H1 (cell line): ENCODE measurements around the gene GALNT18. TPM values are rescaled to one million over a fixed set of nuclear protein-coding genes. Genes with fewer than 3 reads are reported as not detected.
A peak's percentile ranks its signal among the peaks of the same experiment; 100 is the strongest.

ENCODE experiments used
- CTCF ChIA-PET: fragments of 300-600 bp; sonication (Branson Sonifier 250); formaldehyde crosslinking; loops from one replicate; lab custom pipeline; 2021; ENCODE audit not compliant: partially characterized antibody; lab: Charles Lee
- POLR2A ChIA-PET: fragments of 300-600 bp; sonication (Branson Sonifier 250); formaldehyde crosslinking; loops from one replicate; lab custom pipeline; 2021; ENCODE audit warnings: inconsistent platforms; ENCODE audit not compliant: partially characterized antibody; lab: Charles Lee
- DNase-seq, 2 experiments: peaks; one replicate each; pipeline versions ENCODE4 v3.0.0 to v3.0.0-alpha.2; 2010 to 2022; ENCODE audit warnings: low spot score in 2 of 2, low read depth in 1 of 2, mixed read lengths in 1 of 2
- FAIRE-seq: peaks from 2 replicates; lab custom pipeline; 2011; peaks lifted over from hg19 to GRCh38; lab: Jason Lieb, UNC
- H2AFZ ChIP-seq: 2 replicates; pipeline ENCODE4 v1.8.1; 2012; ENCODE audit warnings: low read length, inconsistent platforms
- H2AK5ac ChIP-seq: 2 replicates; pipeline ENCODE4 v1.6.1; 2013; ENCODE audit warnings: low read depth, low read length
- H2BK120ac ChIP-seq: replicated peaks from 2 replicates; pipeline ENCODE3; 2013; ENCODE audit warnings: low read depth, low read length, inconsistent platforms
- H2BK12ac ChIP-seq: 2 replicates; pipeline ENCODE4 v1.6.1; 2013; ENCODE audit warnings: low read depth, low read length
- H2BK15ac ChIP-seq: 2 replicates; pipeline ENCODE4 v1.6.1; 2013; ENCODE audit warnings: low read length
- H2BK20ac ChIP-seq: 2 replicates; pipeline ENCODE4 v1.6.1; 2013; ENCODE audit warnings: low read length
- H2BK5ac ChIP-seq: 2 replicates; pipeline ENCODE4 v1.6.1; 2013; ENCODE audit warnings: low read depth, low read length
- H3K14ac ChIP-seq: 2 replicates; pipeline ENCODE4 v1.6.1; 2013; ENCODE audit warnings: inconsistent platforms; ENCODE audit not compliant: insufficient read length
- H3K18ac ChIP-seq: 2 replicates; pipeline ENCODE4 v1.6.1; 2013; ENCODE audit warnings: low read length; ENCODE audit errors: extremely low read depth
- H3K23ac ChIP-seq: 2 replicates; pipeline ENCODE4 v1.6.1; 2013; ENCODE audit warnings: inconsistent platforms; ENCODE audit not compliant: insufficient read length
- H3K23me2 ChIP-seq: 2 replicates; pipeline ENCODE4 v1.6.1; 2013; ENCODE audit warnings: low read depth, low read length
- H3K27ac ChIP-seq: 2 replicates; pipeline ENCODE4 v1.6.1; 2011; ENCODE audit warnings: low read depth, low read length, inconsistent platforms
- H3K27me3 ChIP-seq, 4 experiments: replicated peaks in 1 of 4; 1 replicate in 1 of 4; 2 replicates in 3 of 4; pipeline versions ENCODE4 v1.6.1 to v1.8.1; 2011 to 2013; ENCODE audit warnings: low read length in 3 of 4, mild to moderate bottlenecking in 3 of 4, inconsistent platforms in 2 of 4, mixed read lengths in 2 of 4, moderate library complexity in 1 of 4; ENCODE audit not compliant: control insufficient read depth in 3 of 4, insufficient read depth in 3 of 4; ENCODE audit errors: extremely low read depth in 1 of 4
- H3K36me3 ChIP-seq, 4 experiments: 2 replicates each; pipeline versions ENCODE4 v1.6.1 to v1.8.1; 2011 to 2013; ENCODE audit warnings: mild to moderate bottlenecking in 4 of 4, low read length in 3 of 4, moderate library complexity in 2 of 4, control low read depth in 1 of 4, inconsistent platforms in 1 of 4; ENCODE audit not compliant: insufficient read depth in 4 of 4, control insufficient read depth in 2 of 4
- H3K4ac ChIP-seq: replicated peaks from 2 replicates; pipeline ENCODE3; 2013; ENCODE audit warnings: low read length, low read depth, mixed read lengths, inconsistent platforms; ENCODE audit not compliant: insufficient read length
- H3K4me1 ChIP-seq, 4 experiments: replicated peaks in 1 of 4; 1 replicate in 1 of 4; 2 replicates in 3 of 4; pipeline versions ENCODE4 v1.6.1 to v1.8.1; 2011 to 2013; ENCODE audit warnings: low read length in 3 of 4, inconsistent platforms in 2 of 4, mixed read lengths in 1 of 4; ENCODE audit not compliant: insufficient read depth in 4 of 4, control insufficient read depth in 3 of 4
- H3K4me2 ChIP-seq, 2 experiments: 2 replicates each; pipeline versions ENCODE4 v1.6.1 to v1.8.1; 2011 to 2013; ENCODE audit warnings: low read depth in 2 of 2, low read length in 2 of 2, control low read depth in 1 of 2, inconsistent platforms in 1 of 2, mild to moderate bottlenecking in 1 of 2; ENCODE audit not compliant: insufficient read depth in 1 of 2
- H3K4me3 ChIP-seq, 4 experiments: fragments of 200-600, 300-600 bp in 1 of 4; sonication (generic), shearing (Covaris generic), sonication (Bioruptor Twin) in 1 of 4; 2 replicates each; pipeline versions ENCODE4 v1.5.1 to v1.8.1; 2011 to 2016; ENCODE audit warnings: low read length in 4 of 4, low read depth in 3 of 4, control low read depth in 2 of 4, inconsistent platforms in 2 of 4, mild to moderate bottlenecking in 2 of 4, mixed read lengths in 1 of 4, moderate library complexity in 1 of 4; ENCODE audit not compliant: insufficient read depth in 2 of 4; ENCODE audit errors: extremely low read depth in 1 of 4
- H3K56ac ChIP-seq: replicated peaks from 2 replicates; pipeline ENCODE3; 2013; ENCODE audit warnings: low read depth, mild to moderate bottlenecking, mixed read lengths, low read length, inconsistent platforms; ENCODE audit not compliant: insufficient read length
- H3K79me1 ChIP-seq: 2 replicates; pipeline ENCODE4 v1.6.1; 2013; ENCODE audit warnings: low read depth, low read length, control low read depth
- H3K79me2 ChIP-seq, 2 experiments: 2 replicates each; pipeline versions ENCODE4 v1.6.1 to v1.8.1; 2012 to 2013; ENCODE audit warnings: low read length in 2 of 2, mild to moderate bottlenecking in 2 of 2, inconsistent platforms in 1 of 2; ENCODE audit not compliant: insufficient read depth in 2 of 2, control insufficient read depth in 1 of 2
- H3K9ac ChIP-seq, 4 experiments: replicated peaks in 1 of 4; 1 replicate in 1 of 4; 2 replicates in 3 of 4; pipeline versions ENCODE4 v1.6.1 to v1.8.1; 2011 to 2013; ENCODE audit warnings: low read depth in 3 of 4, low read length in 3 of 4, control low read depth in 2 of 4, mild to moderate bottlenecking in 2 of 4, moderate library complexity in 2 of 4, inconsistent platforms in 1 of 4; ENCODE audit errors: extremely low read depth in 1 of 4
- H3K9me3 ChIP-seq, 2 experiments: 2 replicates each; pipeline versions ENCODE4 v1.6.1 to v1.8.1; 2012 to 2013; ENCODE audit warnings: mild to moderate bottlenecking in 2 of 2, moderate library complexity in 2 of 2, control low read depth in 1 of 2, inconsistent platforms in 1 of 2, low read depth in 1 of 2, low read length in 1 of 2, mixed read lengths in 1 of 2; ENCODE audit not compliant: insufficient read depth in 2 of 2
- H4K20me1 ChIP-seq, 2 experiments: replicated peaks in 1 of 2; 2 replicates each; pipeline versions ENCODE3 to v1.8.1; 2011 to 2013; ENCODE audit warnings: inconsistent platforms in 2 of 2, low read length in 2 of 2, mild to moderate bottlenecking in 1 of 2; ENCODE audit not compliant: insufficient read depth in 2 of 2, control insufficient read depth in 1 of 2
- H4K5ac ChIP-seq: 2 replicates; pipeline ENCODE4 v1.6.1; 2013; ENCODE audit warnings: low read length, low read depth, mixed read lengths, inconsistent platforms; ENCODE audit not compliant: insufficient read length
- H4K8ac ChIP-seq: 2 replicates; pipeline ENCODE4 v1.8.0; 2013; ENCODE audit warnings: mild to moderate bottlenecking, moderate library complexity, low read length, inconsistent platforms; ENCODE audit not compliant: insufficient read depth; ENCODE audit errors: extremely low read depth
- H4K91ac ChIP-seq: replicated peaks from 2 replicates; pipeline ENCODE3; 2013; ENCODE audit warnings: low read length, mixed read lengths, inconsistent platforms; ENCODE audit not compliant: insufficient read length
- ASH2L ChIP-seq: fragments of 200-600, 300-600 bp; sonication (generic); IDR thresholded peaks from one replicate; pipeline ENCODE4 v1.7.1; 2017; ENCODE audit warnings: low read length
- CEBPB ChIP-seq: IDR thresholded peaks from 2 replicates; pipeline ENCODE4 v1.6.1; 2012; ENCODE audit warnings: low read depth, low read length
- GABPA ChIP-seq: IDR thresholded peaks from 2 replicates; pipeline ENCODE4 v1.6.1; 2011; ENCODE audit warnings: mild to moderate bottlenecking, low read length, moderate library complexity, borderline replicate concordance; ENCODE audit not compliant: insufficient read depth
- GTF2F1 ChIP-seq: IDR thresholded peaks from 2 replicates; pipeline ENCODE4 v1.6.1; 2012; ENCODE audit warnings: low read depth, low read length, improper control_type of control experiment, borderline replicate concordance
- HDAC6 ChIP-seq: IDR thresholded peaks from one replicate; pipeline ENCODE4 v1.7.1; 2012; ENCODE audit warnings: low read depth, mild to moderate bottlenecking, inconsistent platforms, low read length, moderate library complexity
- RFX5 ChIP-seq: IDR thresholded peaks from 2 replicates; pipeline ENCODE4 v1.6.1; 2011; ENCODE audit warnings: low read depth, low read length, improper control_type of control experiment, borderline replicate concordance
- TBP ChIP-seq: IDR thresholded peaks from 2 replicates; pipeline ENCODE4 v1.6.1; 2011; ENCODE audit warnings: low read depth, low read length, improper control_type of control experiment
- TCF12 ChIP-seq: IDR thresholded peaks from 2 replicates; pipeline ENCODE4 v1.6.1; 2011; ENCODE audit warnings: low read depth, mild to moderate bottlenecking, low read length
- WGBS, 2 experiments: shearing (Covaris generic) in 1 of 2; methylation state at CpG; one replicate each; pipeline versions ENCODE4 v1.1.6 to v1.1.7; 2013 to 2015; ENCODE audit warnings: low lambda C conversion rate in 2 of 2, mixed read lengths in 2 of 2, inconsistent platforms in 1 of 2, low coverage in 1 of 2, missing lambda C conversion rate in 1 of 2; ENCODE audit not compliant: insufficient replicate concordance in 2 of 2, insufficient coverage in 1 of 2, insufficient read length in 1 of 2; ENCODE audit errors: extremely low coverage in 1 of 2, missing lambda C conversion rate in 1 of 2; 5-methylcytosine and 5-hydroxymethylcytosine counted together
- polyA plus RNA-seq, 7 experiments: library from polyadenylated mRNA; depleted of rRNA in 3 of 7; stranded (reverse) in 5 of 7; unstranded in 2 of 7; fragments of >200 nt in 5 of 7; fragments of 200-250 nt in 2 of 7; gene quantifications; 1 replicate in 5 of 7; 2 replicates in 1 of 7; 4 replicates in 1 of 7; pipeline versions ENCODE4 v1.2.1 to v1.2.3, GENCODE V29; 2011 to 2013; ENCODE audit warnings: missing spikeins in 2 of 7, mixed read lengths in 2 of 7
- total RNA-seq: library from RNA; stranded (reverse); fragmentation: NEBNext Ultra II Directional; extraction: Animal tissue kit (Norgen Biotek cat#: 25700); gene quantifications from 2 replicates; pipeline ENCODE4 v1.2.1, GENCODE V29; 2021
- TF ChIP-seq, protein P1 (sequence below): IDR thresholded peaks from 2 replicates; pipeline ENCODE4 v1.6.1; 2011; ENCODE audit warnings: low read length, improper control_type of control experiment
- TF ChIP-seq, protein P2 (sequence below), 3 experiments: IDR thresholded peaks; 1 replicate in 2 of 3; 2 replicates in 1 of 3; pipeline versions ENCODE4 v1.5.1 to v1.6.1; 2011; ENCODE audit warnings: low read length in 3 of 3, mild to moderate bottlenecking in 3 of 3, inconsistent platforms in 2 of 3, low read depth in 1 of 3, moderate library complexity in 1 of 3; ENCODE audit not compliant: insufficient read depth in 1 of 3; ENCODE audit errors: control extremely low read depth in 1 of 3

The GALNT18 gene
- total and polyA plus RNA-seq, 2 of the 8 experiments (the other 6 are each of a cell fraction or from before 2014, with no cell fraction given) = 6.0 to 9.4 TPM

DNA sequence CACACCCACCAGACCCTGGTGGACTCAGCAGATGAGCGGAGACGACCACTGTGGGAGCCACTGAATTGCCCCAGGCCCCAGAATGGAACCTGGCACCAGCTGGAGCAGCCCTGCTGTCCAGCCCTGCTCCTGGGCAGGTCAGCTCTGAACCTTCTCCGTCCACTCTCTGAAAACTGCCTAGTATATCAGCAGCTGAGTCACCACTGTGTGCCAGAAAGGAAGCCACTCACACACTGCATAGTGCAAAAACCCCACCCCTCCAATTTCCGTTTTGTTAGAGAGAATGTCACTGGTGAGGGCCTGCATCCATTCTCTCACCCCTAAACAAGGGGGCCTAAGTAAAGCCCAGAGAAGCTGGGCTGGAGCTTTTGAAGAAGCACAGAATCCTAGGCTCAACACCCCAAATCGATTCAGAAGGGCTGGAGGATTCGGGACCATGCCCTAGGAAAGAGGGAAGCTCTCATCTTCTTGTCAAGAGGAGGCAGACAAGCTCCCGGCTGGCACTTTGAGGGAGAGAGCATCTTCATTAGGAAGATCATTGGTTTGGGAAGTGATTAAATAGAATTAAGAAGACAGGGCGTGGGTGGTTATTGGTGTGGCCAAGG, 44.5 kb downstream of the GALNT18 start:
- WGBS, 2 experiments = 83% methylated on average over 7 of the region's 8 CpGs; no CpG with 5 or more reads in 1 of the 2 experiments
- Histone ChIP-seq H2BK120ac (no peak overlapping the region), H3K9me3 (no peaks in the 10 kb centered on the region), H4K20me1 (no peaks in the 10 kb centered on the region), H3K23me2 (no peaks in the 10 kb centered on the region), H3K79me1 (no peaks in the 10 kb centered on the region; the same call in 1 of the 2 replicates), H4K91ac (no peak overlapping the region), H3K4ac (no peak overlapping the region), H3K4me2 (no peak overlapping the region), H2BK12ac (no peak overlapping the region), H2BK15ac (no peak overlapping the region), H4K8ac (peak overlapping the region; percentile 17; the same call in 1 of the 2 replicates), H3K56ac (no peak overlapping the region), H3K23ac (no peak overlapping the region), H3K36me3 (no peaks in the 10 kb centered on the region), H3K4me3 (no peak overlapping the region), H3K79me2 (no peaks in the 10 kb centered on the region), H3K27me3 (peaks cover 0 to 2% (median 0%) of the 10 kb centered on the region in 4 experiments; a peak in 1 of 7 replicates), H3K9ac (no peak overlapping the region), H2BK20ac (no peak overlapping the region), H2BK5ac (no peak overlapping the region), H2AFZ (no peak overlapping the region), H3K4me1 (peaks cover 0 to 5% (median 0%) of the 10 kb centered on the region in 4 experiments; a peak in 5 of 7 replicates), H3K14ac (no peak overlapping the region), H3K27ac (no peak overlapping the region), H2AK5ac (no peak overlapping the region), H3K18ac (no peak overlapping the region), H4K5ac (no peak overlapping the region)
- DNase-seq (peak in 1 of 2 experiments; percentile 24), FAIRE-seq (no peak)
- POLR2A ChIA-PET = no interaction called here
- CTCF ChIA-PET = interaction anchor here (0.6 to 1.6 kb wide), 3 partner anchors 41 to 225 kb away, joined by 3 read pairs; no protein-coding TSS in a partner anchor
- TF ChIP-seq HDAC6 (no peak), GABPA (no peak), ASH2L (no peak), TBP (no peak), GTF2F1 (no peak), RFX5 (no peak), TCF12 (no peak), CEBPB (no peak)
- TF ChIP-seq, protein P1, sequence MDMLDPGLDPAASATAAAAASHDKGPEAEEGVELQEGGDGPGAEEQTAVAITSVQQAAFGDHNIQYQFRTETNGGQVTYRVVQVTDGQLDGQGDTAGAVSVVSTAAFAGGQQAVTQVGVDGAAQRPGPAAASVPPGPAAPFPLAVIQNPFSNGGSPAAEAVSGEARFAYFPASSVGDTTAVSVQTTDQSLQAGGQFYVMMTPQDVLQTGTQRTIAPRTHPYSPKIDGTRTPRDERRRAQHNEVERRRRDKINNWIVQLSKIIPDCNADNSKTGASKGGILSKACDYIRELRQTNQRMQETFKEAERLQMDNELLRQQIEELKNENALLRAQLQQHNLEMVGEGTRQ = no peak
- TF ChIP-seq, protein P2, sequence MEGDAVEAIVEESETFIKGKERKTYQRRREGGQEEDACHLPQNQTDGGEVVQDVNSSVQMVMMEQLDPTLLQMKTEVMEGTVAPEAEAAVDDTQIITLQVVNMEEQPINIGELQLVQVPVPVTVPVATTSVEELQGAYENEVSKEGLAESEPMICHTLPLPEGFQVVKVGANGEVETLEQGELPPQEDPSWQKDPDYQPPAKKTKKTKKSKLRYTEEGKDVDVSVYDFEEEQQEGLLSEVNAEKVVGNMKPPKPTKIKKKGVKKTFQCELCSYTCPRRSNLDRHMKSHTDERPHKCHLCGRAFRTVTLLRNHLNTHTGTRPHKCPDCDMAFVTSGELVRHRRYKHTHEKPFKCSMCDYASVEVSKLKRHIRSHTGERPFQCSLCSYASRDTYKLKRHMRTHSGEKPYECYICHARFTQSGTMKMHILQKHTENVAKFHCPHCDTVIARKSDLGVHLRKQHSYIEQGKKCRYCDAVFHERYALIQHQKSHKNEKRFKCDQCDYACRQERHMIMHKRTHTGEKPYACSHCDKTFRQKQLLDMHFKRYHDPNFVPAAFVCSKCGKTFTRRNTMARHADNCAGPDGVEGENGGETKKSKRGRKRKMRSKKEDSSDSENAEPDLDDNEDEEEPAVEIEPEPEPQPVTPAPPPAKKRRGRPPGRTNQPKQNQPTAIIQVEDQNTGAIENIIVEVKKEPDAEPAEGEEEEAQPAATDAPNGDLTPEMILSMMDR (IDR thresholded peaks at IDR 0.05; ENCODE audit: control extremely low read depth in 1 of 3, insufficient read depth in 1 of 3, low read depth in 1 of 3, low read length in 3 of 3) = no peak
